ENCODE data around the gene TRIM49D1.
"Not testable (repeated sequence)": the region's sequence is repeated elsewhere in the genome, so short reads cannot be mapped to it uniquely, and the experiment has no call there.

The TRIM49D1 gene

GRCh38 chr11:89922195-89922660 lies at the start of gene TRIM49D1:
Gene TRIM49D1, minus strand, starts transcription at chr11:89922245. Its CDS starts 4,535 bp downstream, at chr11:89917710.
- no peak for DNase-seq

GRCh38 chr11:89965737-89966136 lies 43.7 kb upstream of the TRIM49D1 start, which contains the start of gene TRIM64:
Gene TRIM64, plus strand, starts transcription at chr11:89966037. Its CDS starts 2,467 bp downstream, at chr11:89968504.
- not testable (repeated sequence) for DNase-seq

- not testable (repeated sequence) for DNase-seq
Observed at GRCh38 chr11:89960833-89961232, 38.8 kb upstream of the TRIM49D1 start.

GRCh38 chr11:89923764-89924163 lies 1.7 kb upstream of the TRIM49D1 start, which contains the start of gene TRIM49D2:
Gene TRIM49D2, plus strand, starts transcription at chr11:89924064. Its CDS starts 2,698 bp downstream, at chr11:89926762.
- not testable (repeated sequence) for DNase-seq

GRCh38 chr11:89900809-89901208 lies 21.2 kb downstream of the TRIM49D1 start:
- DNase-seq = not testable (repeated sequence)

- DNase-seq = not testable (repeated sequence)
Observed at GRCh38 chr11:89893245-89893644, 28.8 kb downstream of the TRIM49D1 start.

GRCh38 chr11:89877511-89877910 lies 44.5 kb downstream of the TRIM49D1 start:
- not testable (repeated sequence) for DNase-seq

- not testable (repeated sequence) for DNase-seq
Observed at GRCh38 chr11:89872588-89872987, 49.5 kb downstream of the TRIM49D1 start.

- DNase-seq = not testable (repeated sequence)
Observed at GRCh38 chr11:89865223-89865622, 56.8 kb downstream of the TRIM49D1 start.

- not testable (repeated sequence) for DNase-seq
Observed at GRCh38 chr11:89863906-89864704, 57.9 kb downstream of the TRIM49D1 start.

All from NCI-H2227 treated with DMSO at 0.1 percent for 48 hours (cell line).